Measurements from ENCODE around the gene SMAD4. TPM values are rescaled to one million over a fixed set of nuclear protein-coding genes. Genes with fewer than 3 reads are reported as not detected.

SMAD4 gene
- total and polyA plus RNA-seq, 2 experiments from 2014 or later: 64.4 to 116 TPM

GRCh38 chr18:51120809-51121596 is 91.0 kb downstream of the SMAD4 start:
- WGBS (ENCODE audit: low lambda C conversion rate, missing lambda C conversion rate): 95% methylated on average over 29 of the region's 33 CpGs
- TF ChIP-seq EZH2phosphoT487 (IDR thresholded peaks at IDR 0.05; ENCODE audit: low read depth, severe bottlenecking, unreplicated experiment): no peak
- TF ChIP-seq CTCF (IDR thresholded peaks at IDR 0.05; ENCODE audit: poor library complexity): no peak

GRCh38 chr18:51121597-51121857 is 91.5 kb downstream of the SMAD4 start:
- WGBS (ENCODE audit: low lambda C conversion rate, missing lambda C conversion rate): 100% methylated on average over 4 of the region's 4 CpGs
- Histone ChIP-seq H3K36me3 (replicated peaks; ENCODE audit: insufficient read depth, low read depth) (no peaks in the 10 kb centered on the region), H3K27me3 (no peaks in the 10 kb centered on the region), H3K79me2 (no peaks in the 10 kb centered on the region), H3K27ac (no peak overlapping the region), H3K4me1 (ENCODE audit: insufficient read depth) (no peaks in the 10 kb centered on the region), H2AFZ (no peak overlapping the region), H4K20me1 (ENCODE audit: insufficient read depth, poor library complexity, severe bottlenecking) (no peaks in the 10 kb centered on the region), H3K4me3 (no peak overlapping the region), H3K9me2 (replicated peaks; ENCODE audit: insufficient read depth) (no peaks in the 10 kb centered on the region), H3K9me3 (ENCODE audit: low read depth) (no peaks in the 10 kb centered on the region), H3K4me2 (no peak overlapping the region)
- TF ChIP-seq EZH2 (IDR thresholded peaks at IDR 0.05; ENCODE audit: borderline replicate concordance): no peak
- TF ChIP-seq EZH2phosphoT487 (IDR thresholded peaks at IDR 0.05; ENCODE audit: low read depth, severe bottlenecking, unreplicated experiment): no peak
- no peak for TF ChIP-seq CTCF (IDR thresholded peaks at IDR 0.05; ENCODE audit: poor library complexity)
- no peak for DNase-seq (ENCODE audit: low spot score)

More at GRCh38 chr18:51120809-51121596, 91.0 kb downstream of the SMAD4 start:
- Histone ChIP-seq H3K4me1 (ENCODE audit: insufficient read depth) (no peaks in the 10 kb centered on the region), H3K27ac (no peak overlapping the region), H3K36me3 (replicated peaks; ENCODE audit: insufficient read depth, low read depth) (no peaks in the 10 kb centered on the region), H4K20me1 (ENCODE audit: insufficient read depth, poor library complexity, severe bottlenecking) (no peaks in the 10 kb centered on the region), H3K4me2 (no peak overlapping the region), H3K9me2 (replicated peaks; ENCODE audit: insufficient read depth) (no peaks in the 10 kb centered on the region), H3K79me2 (no peaks in the 10 kb centered on the region), H3K27me3 (no peaks in the 10 kb centered on the region), H3K4me3 (no peak overlapping the region), H3K9me3 (ENCODE audit: low read depth) (no peaks in the 10 kb centered on the region), H2AFZ (no peak overlapping the region)
- DNase-seq (ENCODE audit: low spot score): no peak

GRCh38 chr18:51122266-51123045 is 92.4 kb downstream of the SMAD4 start:
- H3K79me2 ChIP-seq: no peaks in the 10 kb centered on the region
- no peak overlapping the region for H3K4me3 ChIP-seq
- H2AFZ ChIP-seq: no peak overlapping the region
- H3K4me2 ChIP-seq: no peak overlapping the region
- no peaks in the 10 kb centered on the region for H3K9me3 ChIP-seq (ENCODE audit: low read depth)
- H3K4me1 ChIP-seq (ENCODE audit: insufficient read depth): no peaks in the 10 kb centered on the region
- H4K20me1 ChIP-seq (ENCODE audit: insufficient read depth, poor library complexity, severe bottlenecking): no peaks in the 10 kb centered on the region
- no peaks in the 10 kb centered on the region for H3K9me2 ChIP-seq (replicated peaks; ENCODE audit: insufficient read depth)
- H3K36me3 ChIP-seq (replicated peaks; ENCODE audit: insufficient read depth, low read depth): no peaks in the 10 kb centered on the region
- H3K27me3 ChIP-seq: no peaks in the 10 kb centered on the region
- no peak for DNase-seq (ENCODE audit: low spot score)
- 93% methylated on average over 19 of the region's 19 CpGs for WGBS (ENCODE audit: low lambda C conversion rate, missing lambda C conversion rate)
- H3K27ac ChIP-seq: no peak overlapping the region
- TF ChIP-seq EZH2phosphoT487 (IDR thresholded peaks at IDR 0.05; ENCODE audit: low read depth, severe bottlenecking, unreplicated experiment): no peak
- no peak for TF ChIP-seq EZH2 (IDR thresholded peaks at IDR 0.05; ENCODE audit: borderline replicate concordance)
- TF ChIP-seq CTCF (IDR thresholded peaks at IDR 0.05; ENCODE audit: poor library complexity): no peak

All from hepatocyte (in vitro differentiated cells).